ENCODE data around the gene IL34. TPM values are rescaled to one million over a fixed set of nuclear protein-coding genes. Genes with fewer than 3 reads are reported as not detected.
A peak's percentile ranks its signal among the peaks of the same experiment; 100 is the strongest.

IL34 gene
- total and polyA plus RNA-seq, 2 experiments from 2014 or later: 4.3 to 6.6 TPM

- DNase-seq (ENCODE audit: low spot score) (peak; percentile 92), ATAC-seq (peak; percentile 54)
- peak within 1 kb of the TSS; percentile 45; the same call in 1 of the 2 replicates for H3K27ac ChIP-seq (ENCODE audit: low read depth)
- no peak within 1 kb of the TSS for H2AFZ ChIP-seq
- H3F3A ChIP-seq (replicated peaks; ENCODE audit: low read depth): peaks cover 22% of the 10 kb centered on the region; the same call in 1 of the 2 replicates
- H3K4me2 ChIP-seq: peak within 1 kb of the TSS; percentile 96
- TF ChIP-seq STAT1 (IDR thresholded peaks at IDR 0.05; ENCODE audit: unreplicated experiment): no peak
- H3K27me3 ChIP-seq (ENCODE audit: insufficient read depth): peaks cover 8% of the 10 kb centered on the region
- peaks cover 4% of the 10 kb centered on the region for H4K20me1 ChIP-seq (replicated peaks; ENCODE audit: insufficient read depth)
- no peak within 1 kb of the TSS for H3K27ac Mint-ChIP-seq
- peaks cover 10% of the 10 kb centered on the region; the same call in 1 of the 2 replicates for H3K4me1 ChIP-seq (ENCODE audit: insufficient read depth)
- H3K4me1 Mint-ChIP-seq: peaks cover 29% of the 10 kb centered on the region
- H3K27me3 Mint-ChIP-seq (ENCODE audit: insufficient read depth, low read depth, poor library complexity): peaks cover 23% of the 10 kb centered on the region
- H3K36me3 Mint-ChIP-seq (ENCODE audit: low read depth): no peaks in the 10 kb centered on the region; the same call in 2 of the 3 replicates
- H3K36me3 ChIP-seq (ENCODE audit: insufficient read depth): no peaks in the 10 kb centered on the region
- H3K9me3 Mint-ChIP-seq: no peaks in the 10 kb centered on the region; the same call in 2 of the 3 replicates
- no peaks in the 10 kb centered on the region for H3K9me2 ChIP-seq (ENCODE audit: insufficient read depth)
- no peaks in the 10 kb centered on the region for H3K79me2 ChIP-seq (replicated peaks; ENCODE audit: insufficient read depth)
- H3K4me3 ChIP-seq: peak within 1 kb of the TSS; percentile 69
- H3K4me3 Mint-ChIP-seq: peak within 1 kb of the TSS; percentile 75
These were observed 39.6 kb downstream of the IL34 start, which contains the start of gene MTSS2 for GRCh38 chr16:70685938-70686375. MTSS2 (minus strand) TSS chr16:70686053; CDS start chr16:70685791, 262 bp downstream.

GRCh38 chr16:70686376-70687101 lies 40.2 kb downstream of the IL34 start:
- Histone ChIP-seq H3F3A (replicated peaks; ENCODE audit: low read depth) (peaks cover 22% of the 10 kb centered on the region; the same call in 1 of the 2 replicates), H3K9me2 (ENCODE audit: insufficient read depth) (no peaks in the 10 kb centered on the region), H3K27ac (ENCODE audit: low read depth) (peak overlapping the region; percentile 45; the same call in 1 of the 2 replicates), H3K4me2 (peak overlapping the region; percentile 78), H3K4me3 (peak overlapping the region; percentile 58), H3K79me2 (replicated peaks; ENCODE audit: insufficient read depth) (no peaks in the 10 kb centered on the region), H3K27me3 (ENCODE audit: insufficient read depth) (peaks cover 8% of the 10 kb centered on the region), H3K36me3 (ENCODE audit: insufficient read depth) (no peaks in the 10 kb centered on the region), H2AFZ (no peak overlapping the region), H3K4me1 (ENCODE audit: insufficient read depth) (peaks cover 10% of the 10 kb centered on the region; the same call in 1 of the 2 replicates), H4K20me1 (replicated peaks; ENCODE audit: insufficient read depth) (peaks cover 4% of the 10 kb centered on the region)
- no peak for DNase-seq (ENCODE audit: low spot score)
- no peak overlapping the region for H3K27ac Mint-ChIP-seq
- peak; percentile 28 for ATAC-seq
- no peaks in the 10 kb centered on the region; the same call in 2 of the 3 replicates for H3K36me3 Mint-ChIP-seq (ENCODE audit: low read depth)
- peaks cover 29% of the 10 kb centered on the region for H3K4me1 Mint-ChIP-seq
- no peaks in the 10 kb centered on the region; the same call in 2 of the 3 replicates for H3K9me3 Mint-ChIP-seq
- peaks cover 25% of the 10 kb centered on the region for H3K27me3 Mint-ChIP-seq (ENCODE audit: insufficient read depth, low read depth, poor library complexity)
- peak overlapping the region; percentile 74 for H3K4me3 Mint-ChIP-seq
- TF ChIP-seq EZH2 (IDR thresholded peaks at IDR 0.05; ENCODE audit: low read depth, unreplicated experiment) (no peak), REST (IDR thresholded peaks at IDR 0.05; ENCODE audit: unreplicated experiment) (no peak), NANOG (IDR thresholded peaks at IDR 0.05; ENCODE audit: borderline replicate concordance) (no peak), ZNF114 (CRISPR knock-in tag; IDR thresholded peaks at IDR 0.05) (no peak), ZNF331 (CRISPR knock-in tag; IDR thresholded peaks at IDR 0.05; ENCODE audit: low read depth) (no peak), EZH2phosphoT487 (IDR thresholded peaks at IDR 0.05; ENCODE audit: unreplicated experiment) (no peak), JUNB (IDR thresholded peaks at IDR 0.05; ENCODE audit: unreplicated experiment) (no peak), CTCF (conservative IDR thresholded peaks at IDR 0.05; ENCODE audit: low read depth in 2 of 2) (no peak), STAT1 (IDR thresholded peaks at IDR 0.05; ENCODE audit: unreplicated experiment) (no peak), ETS1 (IDR thresholded peaks at IDR 0.05) (no peak)

Data from GM23338 (cell line).